Peyer's patch (tissue), 4 donors: ENCODE measurements around the gene KCNK10. TPM values are rescaled to one million over a fixed set of nuclear protein-coding genes. Genes with fewer than 3 reads are reported as not detected.

ENCODE experiments used
- DNase-seq, 3 donors: peaks; one replicate each; pipeline ENCODE4 v3.0.0-alpha.2; 2017 to 2019
- H3K27ac ChIP-seq, 4 donors: fragments of 200-600 bp; sonication (generic); one replicate each; pipeline ENCODE4 v1.5.1; 2016 to 2019
- H3K27me3 ChIP-seq, 2 donors: fragments of 200-600 bp; sonication (generic); one replicate each; pipeline ENCODE4 v1.5.1; 2019
- H3K36me3 ChIP-seq, 3 donors: fragments of 200-600 bp; sonication (generic); one replicate each; pipeline ENCODE4 v1.5.1; 2016 to 2019
- H3K4me1 ChIP-seq, 4 donors: fragments of 200-600 bp; sonication (generic); one replicate each; pipeline ENCODE4 v1.5.1; 2016 to 2019
- H3K4me3 ChIP-seq, 4 donors: fragments of 200-600 bp; sonication (generic); 1 replicate in 3 of 4; 2 replicates in 1 of 4; pipeline ENCODE4 v1.5.1; 2016 to 2019; ENCODE audit warnings: mild to moderate bottlenecking in 1 of 4
- H3K9me3 ChIP-seq, 4 donors: fragments of 200-600 bp; sonication (generic); one replicate each; pipeline ENCODE4 v1.5.1; 2016 to 2019; ENCODE audit warnings: mild to moderate bottlenecking in 1 of 4
- CTCF ChIP-seq, 6 experiments: fragments of 450-650 bp in 4 of 6; fragments of 200-600 bp in 2 of 6; sonication (generic) in 1 of 6; IDR thresholded peaks; one replicate each; pipeline ENCODE4 v1.5.1; 2017 to 2019; ENCODE audit warnings: antibody characterized with exemption in 6 of 6, mild to moderate bottlenecking in 3 of 6, moderate library complexity in 1 of 6
- POLR2A ChIP-seq, 2 donors: fragments of 450-650 bp; IDR thresholded peaks; one replicate each; pipeline ENCODE4 v1.5.1; 2017; ENCODE audit warnings: antibody characterized with exemption in 2 of 2, mild to moderate bottlenecking in 2 of 2, moderate library complexity in 2 of 2
- total RNA-seq, 4 donors: library from RNA; depleted of rRNA; stranded (reverse); fragments of >200 nt; gene quantifications; one replicate each; pipeline ENCODE4 v1.1.0, GENCODE V29; 2016

Gene KCNK10
- total RNA-seq, 4 donors from 2014 or later = 0.70 to 9.9 (median 5.2) TPM

- Histone ChIP-seq H3K9me3 (no peaks in the 10 kb centered on the region), H3K36me3 (no peaks in the 10 kb centered on the region), H3K4me3 (no peak overlapping the region), H3K4me1 (no peaks in the 10 kb centered on the region), H3K27me3 (no peaks in the 10 kb centered on the region), H3K27ac (no peak overlapping the region)
- no peak for DNase-seq
- TF ChIP-seq CTCF (IDR thresholded peaks at IDR 0.05) (no peak), POLR2A (IDR thresholded peaks at IDR 0.05) (no peak)
Measured at GRCh38 chr14:88140874-88141273, 182.2 kb downstream of the KCNK10 start.

- H3K36me3 ChIP-seq = no peaks in the 10 kb centered on the region
- no peak overlapping the region for H3K27ac ChIP-seq
- no peak for DNase-seq
- no peaks in the 10 kb centered on the region for H3K27me3 ChIP-seq
- no peak overlapping the region for H3K4me3 ChIP-seq
- no peaks in the 10 kb centered on the region for H3K9me3 ChIP-seq
- no peaks in the 10 kb centered on the region for H3K4me1 ChIP-seq
- TF ChIP-seq CTCF (IDR thresholded peaks at IDR 0.05) (no peak), POLR2A (IDR thresholded peaks at IDR 0.05) (no peak)
Measured at GRCh38 chr14:88137327-88137726, 185.7 kb downstream of the KCNK10 start.

Other genes with a start within 250 kb of the KCNK10 start
- gene SPATA7, start 62.4 kb upstream of the KCNK10 start, total RNA-seq = 10 to 100 TPM in 1 of 4 donors, 1 to 10 TPM in 3; 2.6 to 27.2 (median 9.0) TPM
- gene PTPN21, start 231.7 kb upstream of the KCNK10 start, total RNA-seq = 10 to 100 TPM; 15.7 to 20.8 (median 17.6) TPM
- 10 to 100 TPM; 62.9 to 93.3 (median 65.9) TPM for gene ZC3H14, start 239.8 kb upstream of the KCNK10 start, total RNA-seq